Measurements from ENCODE around the gene WIPF1. TPM values are rescaled to one million over a fixed set of nuclear protein-coding genes. Genes with fewer than 3 reads are reported as not detected.

Gene WIPF1
- total and polyA plus RNA-seq, 10 donors = 74.9 to 265 (median 175) TPM

DNA sequence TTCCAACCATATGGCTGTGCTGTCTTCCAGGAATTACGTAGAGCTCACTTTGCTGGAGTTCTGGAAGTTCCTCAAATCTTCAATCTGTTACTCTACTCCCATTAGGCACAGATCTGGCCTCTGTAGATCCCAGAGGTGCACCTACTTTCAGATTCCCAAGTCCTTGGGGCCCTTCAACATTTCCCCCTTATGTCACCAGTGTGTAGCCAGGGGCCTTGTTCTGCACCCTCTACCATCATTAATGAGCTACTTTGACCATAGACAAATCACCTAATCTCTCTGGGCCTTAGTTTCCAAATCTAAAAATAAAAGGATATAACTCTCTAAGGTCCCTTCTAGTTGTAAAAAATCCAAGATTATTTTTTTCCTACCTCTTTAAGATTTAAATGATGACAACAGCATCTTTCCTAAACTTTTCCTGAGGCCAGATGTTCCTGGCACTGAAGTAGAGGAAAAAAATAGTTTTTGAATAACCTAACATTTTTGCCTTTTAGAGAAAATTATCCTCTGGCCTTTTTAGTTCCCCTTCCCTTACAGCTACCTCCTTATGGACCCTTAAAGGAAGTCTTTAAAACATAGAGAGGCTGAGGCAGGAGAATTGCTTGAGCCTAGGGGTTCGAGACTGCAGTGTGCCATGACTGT lies 31.0 kb upstream of the WIPF1 start:
- Histone ChIP-seq H3K4me1 (peaks cover 38 to 100% (median 88%) of the 10 kb centered on the region in 6 donors), H3K9me3 (no peaks in the 10 kb centered on the region), H3K27ac (peak overlapping the region in 2 of 8 donors; percentile 3 to 29), H3K36me3 (peaks cover 0 to 86% (median 28%) of the 10 kb centered on the region in 6 donors), H3K4me3 (no peak overlapping the region), H3K27me3 (replicated peaks in 1 of 7) (no peaks in the 10 kb centered on the region)
- TF ChIP-seq POLR2A (IDR thresholded peaks at IDR 0.05) = no peak
- TF ChIP-seq, protein P1, sequence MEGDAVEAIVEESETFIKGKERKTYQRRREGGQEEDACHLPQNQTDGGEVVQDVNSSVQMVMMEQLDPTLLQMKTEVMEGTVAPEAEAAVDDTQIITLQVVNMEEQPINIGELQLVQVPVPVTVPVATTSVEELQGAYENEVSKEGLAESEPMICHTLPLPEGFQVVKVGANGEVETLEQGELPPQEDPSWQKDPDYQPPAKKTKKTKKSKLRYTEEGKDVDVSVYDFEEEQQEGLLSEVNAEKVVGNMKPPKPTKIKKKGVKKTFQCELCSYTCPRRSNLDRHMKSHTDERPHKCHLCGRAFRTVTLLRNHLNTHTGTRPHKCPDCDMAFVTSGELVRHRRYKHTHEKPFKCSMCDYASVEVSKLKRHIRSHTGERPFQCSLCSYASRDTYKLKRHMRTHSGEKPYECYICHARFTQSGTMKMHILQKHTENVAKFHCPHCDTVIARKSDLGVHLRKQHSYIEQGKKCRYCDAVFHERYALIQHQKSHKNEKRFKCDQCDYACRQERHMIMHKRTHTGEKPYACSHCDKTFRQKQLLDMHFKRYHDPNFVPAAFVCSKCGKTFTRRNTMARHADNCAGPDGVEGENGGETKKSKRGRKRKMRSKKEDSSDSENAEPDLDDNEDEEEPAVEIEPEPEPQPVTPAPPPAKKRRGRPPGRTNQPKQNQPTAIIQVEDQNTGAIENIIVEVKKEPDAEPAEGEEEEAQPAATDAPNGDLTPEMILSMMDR (IDR thresholded peaks at IDR 0.05 in 8 of 11, conservative IDR thresholded peaks at IDR 0.05 in 3 of 11) = no peak
- TF ChIP-seq POLR2AphosphoS5 (IDR thresholded peaks at IDR 0.05) = no peak
- DNase-seq = no peak
- WGBS, 5 donors = 93 to 99% (median 96%) methylated on average over 2 of the region's 2 CpGs
- intact Hi-C loops (cut with DNase I; ENCODE audit: low total_unique reads) = no loop called here

DNA sequence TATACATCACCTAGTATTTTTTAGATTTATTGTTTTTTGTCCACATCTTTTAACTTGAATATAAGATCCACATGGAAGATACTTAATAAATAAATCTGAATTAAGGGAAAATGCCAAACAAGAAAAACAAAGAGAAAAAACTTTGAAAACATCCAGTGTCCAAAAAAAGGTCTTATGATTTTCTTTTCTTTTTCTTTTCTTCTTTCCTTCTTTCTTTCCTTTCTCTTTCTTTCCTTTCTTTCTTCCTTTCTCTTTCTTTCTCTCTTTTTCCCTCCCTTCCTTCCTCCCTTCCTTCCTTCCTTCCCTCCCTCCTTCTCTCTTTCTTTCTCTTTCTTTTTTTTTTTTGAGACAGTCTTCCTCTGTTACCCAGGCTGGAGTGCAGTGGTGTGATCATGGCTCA lies 29.6 kb upstream of the WIPF1 start:
- no peak overlapping the region for H3K27ac ChIP-seq
- intact Hi-C loops (cut with DNase I; ENCODE audit: low total_unique reads) = no loop called here

DNA sequence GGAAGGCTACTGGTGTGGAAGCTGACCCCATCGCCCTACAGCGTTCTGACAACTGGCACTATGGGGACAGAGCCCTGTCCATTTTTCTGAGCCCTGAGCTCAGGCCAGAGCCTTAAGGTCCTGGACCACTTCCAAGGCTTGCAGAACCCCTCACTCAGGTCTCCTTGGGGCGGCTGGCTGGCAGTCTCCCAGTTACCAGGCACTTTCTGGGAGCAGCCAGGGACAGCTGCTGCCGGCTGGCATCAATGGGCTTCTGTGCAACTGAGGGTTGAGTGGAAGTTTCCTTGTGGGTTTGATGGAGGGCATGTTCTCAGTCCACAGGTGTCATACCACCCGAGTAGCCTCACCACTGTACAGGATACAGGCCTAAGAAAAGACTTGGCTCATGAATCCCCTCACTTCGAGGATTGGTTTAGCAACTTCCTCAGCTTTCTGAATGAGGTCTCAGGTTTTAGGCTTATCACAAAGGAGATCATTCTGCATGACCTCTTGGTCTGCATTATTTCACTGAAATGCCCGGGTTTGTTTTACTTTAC lies 27.4 kb upstream of the WIPF1 start:
- H3K9me3 ChIP-seq = no peaks in the 10 kb centered on the region
- H3K27me3 ChIP-seq (replicated peaks in 1 of 7) = no peaks in the 10 kb centered on the region
- peaks cover 10 to 100% (median 73%) of the 10 kb centered on the region in 6 donors for H3K4me1 ChIP-seq
- intact Hi-C loops (cut with DNase I; ENCODE audit: low total_unique reads) = no loop called here
- peak overlapping the region in 1 of 8 donors; percentile 53 for H3K27ac ChIP-seq
- WGBS, 5 donors = 72 to 87% (median 80%) methylated on average over 5 to 7 of the region's 7 CpGs
- H3K4me3 ChIP-seq = no peak overlapping the region
- H3K36me3 ChIP-seq = peaks cover 0 to 100% (median 30%) of the 10 kb centered on the region in 6 donors
- no peak for DNase-seq
- TF ChIP-seq POLR2AphosphoS5 (IDR thresholded peaks at IDR 0.05) (peak in 1 of 3 donors; percentile 29), POLR2A (IDR thresholded peaks at IDR 0.05) (no peak)
- TF ChIP-seq, protein P1 (IDR thresholded peaks at IDR 0.05 in 8 of 11, conservative IDR thresholded peaks at IDR 0.05 in 3 of 11) = no peak

More for the DNA sequence above, 29.6 kb upstream of the WIPF1 start:
- Histone ChIP-seq H3K4me3 (no peak overlapping the region), H3K4me1 (peaks cover 31 to 100% (median 85%) of the 10 kb centered on the region in 6 donors), H3K9me3 (no peaks in the 10 kb centered on the region), H3K36me3 (peaks cover 0 to 100% (median 31%) of the 10 kb centered on the region in 6 donors), H3K27me3 (replicated peaks in 1 of 7) (no peaks in the 10 kb centered on the region)
- DNase-seq = no peak
- TF ChIP-seq, protein P1 (IDR thresholded peaks at IDR 0.05 in 8 of 11, conservative IDR thresholded peaks at IDR 0.05 in 3 of 11) = no peak
- TF ChIP-seq POLR2AphosphoS5 (IDR thresholded peaks at IDR 0.05) (no peak), POLR2A (IDR thresholded peaks at IDR 0.05) (no peak)

DNA sequence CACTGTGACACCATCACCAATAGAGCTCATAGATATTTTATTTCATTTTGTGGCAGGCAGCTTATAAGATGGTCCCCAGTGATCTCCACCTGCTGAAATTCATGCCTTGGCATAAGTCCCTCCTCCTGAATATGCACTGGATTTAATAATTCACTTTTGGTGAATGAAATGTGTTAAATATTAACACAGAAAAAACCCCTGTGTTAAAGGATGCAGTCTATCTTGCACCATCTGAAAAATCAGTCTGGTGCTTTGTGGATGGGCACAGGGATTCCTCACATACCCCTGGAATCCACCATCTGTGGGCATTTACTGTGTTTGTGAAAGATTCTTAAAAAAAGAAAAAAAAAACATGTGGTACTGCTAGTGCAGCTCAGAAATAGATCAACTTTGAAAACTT lies 26.1 kb upstream of the WIPF1 start:
- no peak for TF ChIP-seq POLR2AphosphoS5 (IDR thresholded peaks at IDR 0.05)
- TF ChIP-seq POLR2A (IDR thresholded peaks at IDR 0.05) = no peak
- TF ChIP-seq, protein P1 (IDR thresholded peaks at IDR 0.05 in 8 of 11, conservative IDR thresholded peaks at IDR 0.05 in 3 of 11) = no peak
- H3K9me3 ChIP-seq = no peaks in the 10 kb centered on the region
- H3K27ac ChIP-seq = peak overlapping the region in 2 of 8 donors; percentile 9 to 32
- H3K27me3 ChIP-seq (replicated peaks in 1 of 7) = no peaks in the 10 kb centered on the region
- H3K36me3 ChIP-seq = peaks cover 0 to 100% (median 28%) of the 10 kb centered on the region in 6 donors
- intact Hi-C loops (cut with DNase I; ENCODE audit: low total_unique reads) = no loop called here
- no peak overlapping the region for H3K4me3 ChIP-seq
- H3K4me1 ChIP-seq = peaks cover under 1 to 100% (median 72%) of the 10 kb centered on the region in 6 donors
- DNase-seq = no peak
